Prostate gland (tissue), 2 donors: ENCODE data around the gene PAX8. TPM values are rescaled to one million over a fixed set of nuclear protein-coding genes. Genes with fewer than 3 reads are reported as not detected.

Experiments
- DNase-seq: peaks from one replicate; pipeline ENCODE4 v3.0.0-alpha.2; 2019; ENCODE audit warnings: low spot score
- H3K27ac ChIP-seq, 2 donors: fragments of 200-600 bp; sonication (generic); 2 replicates each; pipeline ENCODE4 v1.5.1; 2017 to 2019
- H3K27me3 ChIP-seq: fragments of 200-600 bp; sonication (generic); replicated peaks from 2 replicates; pipeline ENCODE4 v1.5.1; 2019; ENCODE audit not compliant: insufficient read depth
- H3K36me3 ChIP-seq, 2 donors: fragments of 200-600 bp; sonication (generic); 1 replicate in 1 of 2; 2 replicates in 1 of 2; pipeline versions ENCODE4 v1.5.1 to v1.8.1; 2017 to 2019
- H3K4me1 ChIP-seq: fragments of 200-600 bp; sonication (generic); replicated peaks from 2 replicates; pipeline ENCODE4 v1.5.1; 2019
- H3K4me3 ChIP-seq, 2 donors: fragments of 200-600 bp; sonication (generic); 2 replicates each; pipeline ENCODE4 v1.5.1; 2017 to 2019
- H3K9me3 ChIP-seq: fragments of 200-600 bp; sonication (generic); 2 replicates; pipeline ENCODE4 v1.5.1; 2017
- CTCF ChIP-seq, 4 experiments: fragments of 200-600 bp in 2 of 4; fragments of 450-650 bp in 2 of 4; sonication (generic) in 2 of 4; IDR thresholded peaks; 1 replicate in 3 of 4; 2 replicates in 1 of 4; pipeline ENCODE4 v1.5.1; 2016 to 2019; ENCODE audit warnings: antibody characterized with exemption in 4 of 4, mild to moderate bottlenecking in 2 of 4, moderate library complexity in 2 of 4
- POLR2A ChIP-seq: fragments of 450-650 bp; IDR thresholded peaks from one replicate; pipeline ENCODE4 v1.6.1; 2016; ENCODE audit warnings: antibody characterized with exemption, mild to moderate bottlenecking
- POLR2AphosphoS5 ChIP-seq: sonication (generic); formaldehyde crosslinking; IDR thresholded peaks from one replicate; pipeline ENCODE4 v1.6.1; 2017; ENCODE audit warnings: antibody characterized with exemption
- WGBS: methylation state at CpG from one replicate; pipeline ENCODE4 v1.1.5; 2018; 5-methylcytosine and 5-hydroxymethylcytosine counted together
- intact Hi-C: fragments of 100-400 bp; cut with DNase I; formaldehyde crosslinking; loops from one replicate; pipeline ENCODE4 v1.14.2; 2022
- total RNA-seq, 2 donors: library from RNA; depleted of rRNA; stranded (reverse); fragments of >200 nt; gene quantifications; one replicate each; pipeline ENCODE4 v1.1.0, GENCODE V29; 2016

The PAX8 gene
- total RNA-seq, 2 donors from 2014 or later, result 1.0 to 3.8 TPM

GRCh38 chr2:113220970-113221708 lies 57.6 kb downstream of the PAX8 start:
- H3K36me3 ChIP-seq, result no peaks in the 10 kb centered on the region
- intact Hi-C loops, result no loop called here
- WGBS, result 88% methylated on average over 6 of the region's 6 CpGs

GRCh38 chr2:113219889-113220641 lies 58.7 kb downstream of the PAX8 start:
- no peaks in the 10 kb centered on the region for H3K36me3 ChIP-seq
- DNase-seq, result no peak

More at GRCh38 chr2:113220970-113221708, 57.6 kb downstream of the PAX8 start:
- Histone ChIP-seq H3K4me1 (no peaks in the 10 kb centered on the region), H3K27me3 (no peaks in the 10 kb centered on the region), H3K4me3 (no peak overlapping the region), H3K27ac (no peak overlapping the region), H3K9me3 (no peaks in the 10 kb centered on the region)
- no peak for DNase-seq
- TF ChIP-seq POLR2A (no peak), POLR2AphosphoS5 (no peak), CTCF (IDR thresholded peaks at IDR 0.05) (no peak)

GRCh38 chr2:113219525-113219888 lies 59.2 kb downstream of the PAX8 start:
- intact Hi-C loops, result no loop called here
- DNase-seq, result no peak
- Histone ChIP-seq H3K4me3 (no peak overlapping the region), H3K36me3 (no peaks in the 10 kb centered on the region), H3K27me3 (no peaks in the 10 kb centered on the region), H3K27ac (no peak overlapping the region), H3K4me1 (no peaks in the 10 kb centered on the region), H3K9me3 (no peaks in the 10 kb centered on the region)
- 86% methylated on average over 5 of the region's 5 CpGs for WGBS
- TF ChIP-seq POLR2AphosphoS5 (no peak), CTCF (IDR thresholded peaks at IDR 0.05) (no peak), POLR2A (no peak)

More at GRCh38 chr2:113219889-113220641, 58.7 kb downstream of the PAX8 start:
- Histone ChIP-seq H3K4me3 (no peak overlapping the region), H3K27me3 (no peaks in the 10 kb centered on the region), H3K27ac (no peak overlapping the region), H3K4me1 (no peaks in the 10 kb centered on the region), H3K9me3 (no peaks in the 10 kb centered on the region)
- intact Hi-C loops, result no loop called here
- TF ChIP-seq POLR2A (no peak), CTCF (IDR thresholded peaks at IDR 0.05) (no peak), POLR2AphosphoS5 (no peak)
- 72% methylated on average over 6 of the region's 6 CpGs for WGBS

- TF ChIP-seq POLR2AphosphoS5 (no peak), CTCF (IDR thresholded peaks at IDR 0.05) (no peak), POLR2A (no peak)
- Histone ChIP-seq H3K36me3 (no peaks in the 10 kb centered on the region), H3K4me1 (no peaks in the 10 kb centered on the region), H3K27me3 (no peaks in the 10 kb centered on the region), H3K27ac (no peak overlapping the region), H3K4me3 (no peak overlapping the region), H3K9me3 (no peaks in the 10 kb centered on the region)
- WGBS, result 100% methylated on average over 2 of the region's 2 CpGs
- no peak for DNase-seq
- intact Hi-C loops, result no loop called here
Observed at GRCh38 chr2:113219092-113219441, 59.7 kb downstream of the PAX8 start.
